NCI-H1092 treated with DMSO at 0.1 percent for 48 hours (cell line): Measurements from ENCODE around the gene DUSP16.
"Not testable (repeated sequence)": the region's sequence is repeated elsewhere in the genome, so short reads cannot be mapped to it uniquely, and the experiment has no call there.

Experiments
- DNase-seq: peaks from one replicate; lab custom pipeline; 2025; lab: John Stamatoyannopoulos, UW

Gene DUSP16

DNA sequence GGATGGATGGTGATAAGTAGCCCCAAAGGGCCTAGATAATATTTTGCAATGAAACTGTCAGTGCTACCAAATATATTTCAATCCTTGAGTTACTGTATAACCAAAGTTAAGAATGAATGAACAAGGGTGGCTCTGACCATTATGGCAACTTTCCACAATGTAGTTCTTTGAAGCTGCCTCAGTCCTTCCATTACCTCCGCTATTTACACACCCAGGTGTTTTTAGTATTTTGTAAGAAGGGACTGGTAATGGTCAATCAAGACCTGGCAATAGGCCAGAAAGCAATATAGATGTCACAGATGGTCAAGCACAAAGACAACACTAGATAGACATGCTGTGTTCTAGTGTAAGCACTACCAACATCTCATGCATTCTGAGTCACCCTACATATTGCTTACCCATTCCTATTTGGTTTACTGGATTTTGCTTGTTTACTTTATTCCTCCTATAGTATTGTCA, 16.3 kb downstream of the DUSP16 start:
- DNase-seq = peak; percentile 93

DNA sequence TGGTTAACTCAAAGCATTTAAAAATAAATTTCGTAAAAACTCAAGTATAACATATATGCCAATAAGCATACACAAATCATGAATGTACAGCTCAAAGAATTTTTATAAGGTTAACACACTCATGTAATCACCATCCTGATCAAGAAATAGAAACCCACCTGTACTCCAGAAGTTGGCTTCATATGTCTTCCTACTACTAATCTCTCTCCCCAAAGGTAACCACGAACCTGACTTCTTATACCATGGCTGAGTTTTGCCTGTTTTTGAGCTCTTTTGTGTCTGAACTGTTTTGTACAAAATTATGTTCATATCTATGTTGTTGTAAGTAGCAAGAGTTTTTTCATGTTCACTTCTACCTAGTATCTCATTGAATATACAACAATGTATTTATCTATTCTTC, 18.7 kb downstream of the DUSP16 start:
- DNase-seq = no peak

- no peak for DNase-seq
Measured at GRCh38 chr12:12542964-12543363, 19.7 kb downstream of the DUSP16 start.

DNA sequence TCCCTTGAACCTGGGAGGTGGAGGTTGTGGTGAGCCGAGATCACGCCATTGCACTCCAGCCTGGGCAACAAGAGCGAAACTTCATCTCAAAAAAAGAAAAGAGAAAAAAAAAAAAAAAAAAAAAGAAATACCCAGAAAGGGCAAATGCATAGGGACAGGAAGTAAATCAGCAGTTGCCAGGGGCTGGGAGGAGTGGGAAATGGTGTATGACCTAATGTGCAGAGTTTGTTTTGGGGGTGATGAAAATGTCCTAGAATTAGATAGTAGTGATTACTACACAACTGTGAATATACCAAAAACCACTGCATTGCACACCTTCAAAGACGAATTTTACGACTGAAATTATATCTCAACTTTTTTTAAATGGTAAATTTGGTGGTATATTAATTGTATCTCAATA, 20.4 kb downstream of the DUSP16 start:
- DNase-seq = no peak

GRCh38 chr12:12541782-12542181, 20.9 kb downstream of the DUSP16 start:
- no peak for DNase-seq

GRCh38 chr12:12540261-12541013, 22.2 kb downstream of the DUSP16 start:
- no peak for DNase-seq

- DNase-seq = no peak
Measured at GRCh38 chr12:12539028-12539810, 23.4 kb downstream of the DUSP16 start.

- DNase-seq = no peak
Measured at GRCh38 chr12:12538535-12538934, 24.1 kb downstream of the DUSP16 start.

DNA sequence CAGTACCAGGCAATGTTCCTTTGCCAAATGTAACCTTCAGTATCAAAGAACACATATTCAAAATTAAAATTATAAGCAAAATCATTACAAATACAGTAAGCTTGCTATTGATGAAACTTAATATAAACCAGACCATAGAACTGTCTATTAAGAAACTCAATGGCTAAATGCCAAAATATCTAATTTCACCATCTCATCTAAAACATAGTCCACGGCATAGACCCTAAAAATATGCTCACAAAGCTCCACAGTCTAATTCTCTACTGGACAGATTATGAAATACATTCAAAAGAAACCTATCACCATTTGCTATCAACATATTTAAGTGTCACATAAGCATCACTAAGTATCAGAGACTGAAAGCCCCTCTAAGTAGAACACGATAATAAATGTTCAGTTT, 25.2 kb downstream of the DUSP16 start:
- DNase-seq = no peak

GRCh38 chr12:12534975-12535374, 27.7 kb downstream of the DUSP16 start:
- peak; percentile 47 for DNase-seq

GRCh38 chr12:12534166-12534866, 28.3 kb downstream of the DUSP16 start:
- DNase-seq = no peak

GRCh38 chr12:12533238-12533829, 29.3 kb downstream of the DUSP16 start:
- DNase-seq = peak; percentile 56

DNA sequence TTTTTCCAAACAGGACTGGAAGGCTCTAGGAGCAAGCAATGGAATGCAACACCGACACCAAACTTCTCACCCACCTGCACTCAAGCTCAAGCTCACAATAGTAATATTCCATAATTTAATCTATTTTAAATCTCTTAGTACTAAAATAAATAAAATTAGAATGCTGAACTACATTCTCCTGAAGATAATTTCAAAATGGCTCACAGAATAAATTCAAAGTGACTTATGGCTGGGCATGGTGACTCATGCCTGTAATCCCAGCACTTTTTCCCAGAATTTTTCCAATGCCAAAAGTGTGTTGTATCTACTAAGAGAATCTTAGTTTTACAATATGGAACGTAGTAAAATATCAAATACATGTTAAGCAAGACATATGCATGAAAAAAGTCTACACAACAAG, 31.5 kb downstream of the DUSP16 start:
- DNase-seq = no peak

DNA sequence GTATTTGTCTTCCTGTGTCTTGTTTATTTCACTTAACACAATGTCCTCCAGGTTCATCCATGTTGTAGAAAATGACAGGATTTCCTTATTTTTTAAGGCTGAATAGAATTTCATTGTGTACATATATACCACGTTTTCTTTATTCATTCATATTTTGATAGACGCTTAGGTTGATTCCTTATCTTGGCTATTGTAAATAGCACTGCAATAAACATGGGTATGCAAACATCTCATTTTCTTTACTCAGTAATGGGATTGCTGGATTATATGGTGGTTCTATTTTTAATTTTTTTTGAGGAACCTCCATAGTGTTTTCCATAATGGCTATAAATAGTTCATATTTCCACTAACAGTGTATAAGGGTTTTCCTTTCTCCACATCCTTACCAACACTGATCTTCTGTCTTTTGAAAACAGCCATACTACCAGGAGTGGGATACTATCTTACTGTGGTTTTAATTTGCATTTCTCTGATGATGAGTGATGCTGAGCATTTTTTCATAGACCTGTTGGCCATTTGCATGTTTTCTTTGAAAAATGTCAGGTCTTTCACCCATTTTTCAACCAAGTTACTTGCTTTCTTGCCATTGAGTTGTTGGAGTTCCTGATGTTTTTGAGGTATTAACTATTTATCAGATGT, 32.8 kb downstream of the DUSP16 start:
- DNase-seq = no peak

- DNase-seq = no peak
Measured at GRCh38 chr12:12528361-12529270, 34.0 kb downstream of the DUSP16 start.

DNA sequence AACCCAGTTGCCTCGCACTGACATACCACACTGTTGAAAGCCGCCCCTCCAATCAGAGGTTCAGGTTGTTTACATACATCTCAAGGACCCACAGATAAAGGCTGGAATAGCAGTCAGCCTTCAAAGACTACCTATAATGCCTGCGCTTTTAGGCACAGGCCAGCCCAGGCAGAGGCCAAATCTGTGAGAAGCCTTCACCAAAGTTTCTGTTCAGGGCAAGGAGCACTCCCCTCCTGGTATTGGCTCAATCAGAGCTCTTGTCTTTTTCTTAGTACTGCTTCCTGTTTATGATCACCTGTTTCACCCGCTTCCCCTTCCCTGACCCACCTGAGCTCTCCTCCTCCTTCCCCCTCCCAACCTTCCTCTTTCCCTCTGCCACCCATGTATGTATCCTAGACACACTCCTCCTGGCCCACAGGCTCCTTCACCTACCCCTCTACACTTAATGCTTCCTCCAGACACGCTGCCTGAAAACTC, 34.8 kb downstream of the DUSP16 start:
- DNase-seq = no peak

DNA sequence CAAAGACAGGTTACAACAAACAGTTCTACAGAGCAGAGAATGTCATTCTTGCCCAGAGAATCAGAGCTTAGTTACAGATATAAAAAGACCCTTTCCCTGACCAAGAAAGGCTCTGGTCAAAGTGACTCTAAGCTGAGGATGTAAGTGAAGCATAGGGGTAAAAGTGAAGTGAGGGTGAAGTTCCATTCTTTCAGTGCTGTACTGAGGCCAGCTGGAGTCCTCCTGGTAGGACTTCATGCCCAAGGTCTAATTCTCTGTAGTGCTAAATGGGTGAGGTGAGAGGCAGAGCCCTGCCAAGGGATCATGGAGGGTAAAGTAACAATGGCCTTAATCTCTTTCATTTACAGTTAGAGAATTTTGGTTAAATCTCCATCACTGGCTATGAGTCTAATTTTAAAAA, 38.5 kb downstream of the DUSP16 start:
- DNase-seq = no peak

DNA sequence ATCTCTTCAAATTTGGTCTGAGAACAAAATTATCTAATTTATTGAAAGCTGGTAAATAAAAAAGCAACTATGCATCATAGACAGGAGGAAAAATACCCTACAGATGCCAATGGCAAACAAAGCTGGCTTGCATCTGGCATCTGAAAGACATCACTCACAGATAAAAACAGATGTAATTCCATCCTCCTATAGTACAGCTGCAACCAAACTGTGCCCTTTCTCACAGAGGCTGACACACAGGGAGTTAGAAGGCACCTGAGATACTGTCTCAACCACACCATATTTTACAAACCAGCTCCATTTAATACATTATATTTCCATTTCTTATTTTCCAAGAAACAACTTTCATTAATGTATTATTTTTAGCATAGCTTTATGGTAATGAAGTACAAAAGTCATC, 39.4 kb downstream of the DUSP16 start:
- DNase-seq = peak; percentile 18

DNA sequence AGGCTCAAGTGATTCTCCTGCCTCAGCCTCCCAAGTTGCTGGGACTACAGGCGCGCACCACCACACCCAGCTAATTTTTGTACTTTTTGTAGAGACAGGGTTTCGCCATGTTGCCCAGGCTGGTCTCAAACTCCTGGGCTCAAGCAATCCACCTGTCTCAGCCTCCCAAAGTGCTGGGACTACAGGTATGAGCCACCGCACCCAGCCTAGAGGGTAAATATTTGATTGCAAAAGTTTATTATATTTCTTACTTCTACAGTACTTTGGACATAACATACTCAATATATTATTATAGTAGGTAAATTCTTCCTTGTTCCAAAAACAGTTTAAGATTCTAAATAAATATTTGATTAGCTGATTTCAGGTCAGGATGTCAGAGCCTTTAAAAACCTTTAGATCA, 40.0 kb downstream of the DUSP16 start:
- not testable (repeated sequence) for DNase-seq

GRCh38 chr12:12521888-12522287, 40.8 kb downstream of the DUSP16 start:
- DNase-seq = no peak

- no peak for DNase-seq
Measured at GRCh38 chr12:12521044-12521485, 41.6 kb downstream of the DUSP16 start.
